ENCODE data around the gene POC1A. TPM values are rescaled to one million over a fixed set of nuclear protein-coding genes. Genes with fewer than 3 reads are reported as not detected.
"Not testable (repeated sequence)": the region's sequence is repeated elsewhere in the genome, so short reads cannot be mapped to it uniquely, and the experiment has no call there.

Gene POC1A
- total RNA-seq, 1 donor from 2014 or later: 3.7 TPM

GRCh38 chr3:52172262-52172757, 18.1 kb upstream of the POC1A start:
- peaks cover 1% of the 10 kb centered on the region for H3K9me3 Mint-ChIP-seq (ENCODE audit: unreplicated experiment)

DNA sequence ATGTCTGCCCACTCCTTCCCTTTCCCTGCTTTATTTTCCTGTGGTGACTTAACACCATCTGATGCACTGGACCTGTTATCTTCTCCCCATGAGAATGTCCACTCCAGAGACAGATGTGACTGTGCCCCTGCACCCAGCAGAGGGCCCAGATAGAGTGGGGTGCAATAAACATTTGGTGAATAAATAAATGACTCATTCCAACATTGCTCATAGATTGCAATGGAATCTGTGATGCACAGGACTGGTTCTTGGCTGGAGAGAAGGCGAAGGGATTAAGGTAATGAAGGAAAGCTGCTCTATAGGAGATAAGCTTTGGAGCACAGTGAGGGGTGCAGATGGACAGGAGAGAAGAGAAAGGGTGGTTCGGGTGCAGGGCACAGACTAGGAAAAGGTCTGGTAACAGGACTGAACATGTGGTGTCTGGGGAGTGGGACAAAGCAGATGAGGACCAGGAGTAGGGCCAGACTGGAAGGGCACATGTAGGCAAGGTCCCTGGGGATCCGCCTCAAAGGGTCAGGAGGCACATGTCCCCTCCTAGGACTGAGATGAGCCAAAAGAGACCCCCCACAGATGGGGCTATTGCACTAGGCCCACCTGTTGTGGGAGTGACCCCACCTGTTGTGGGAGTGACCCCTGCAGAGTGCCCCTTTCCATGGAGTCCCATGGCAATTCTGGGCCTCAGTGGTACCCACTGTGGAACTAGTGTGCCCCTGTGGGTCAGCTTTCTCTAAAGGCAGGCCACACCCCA, 17.5 kb upstream of the POC1A start:
- TF ChIP-seq EZH2 (IDR thresholded peaks at IDR 0.05; ENCODE audit: insufficient read depth, low read length): no peak
- TF ChIP-seq, protein P1, sequence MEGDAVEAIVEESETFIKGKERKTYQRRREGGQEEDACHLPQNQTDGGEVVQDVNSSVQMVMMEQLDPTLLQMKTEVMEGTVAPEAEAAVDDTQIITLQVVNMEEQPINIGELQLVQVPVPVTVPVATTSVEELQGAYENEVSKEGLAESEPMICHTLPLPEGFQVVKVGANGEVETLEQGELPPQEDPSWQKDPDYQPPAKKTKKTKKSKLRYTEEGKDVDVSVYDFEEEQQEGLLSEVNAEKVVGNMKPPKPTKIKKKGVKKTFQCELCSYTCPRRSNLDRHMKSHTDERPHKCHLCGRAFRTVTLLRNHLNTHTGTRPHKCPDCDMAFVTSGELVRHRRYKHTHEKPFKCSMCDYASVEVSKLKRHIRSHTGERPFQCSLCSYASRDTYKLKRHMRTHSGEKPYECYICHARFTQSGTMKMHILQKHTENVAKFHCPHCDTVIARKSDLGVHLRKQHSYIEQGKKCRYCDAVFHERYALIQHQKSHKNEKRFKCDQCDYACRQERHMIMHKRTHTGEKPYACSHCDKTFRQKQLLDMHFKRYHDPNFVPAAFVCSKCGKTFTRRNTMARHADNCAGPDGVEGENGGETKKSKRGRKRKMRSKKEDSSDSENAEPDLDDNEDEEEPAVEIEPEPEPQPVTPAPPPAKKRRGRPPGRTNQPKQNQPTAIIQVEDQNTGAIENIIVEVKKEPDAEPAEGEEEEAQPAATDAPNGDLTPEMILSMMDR (IDR thresholded peaks at IDR 0.05; ENCODE audit: insufficient read depth, low read depth, low read length): peak; percentile 18
- Histone ChIP-seq H3K79me2 (ENCODE audit: insufficient read depth, low read length) (no peaks in the 10 kb centered on the region), H3K9ac (ENCODE audit: low read length) (no peak overlapping the region), H4K20me1 (ENCODE audit: insufficient read depth, low read length) (no peaks in the 10 kb centered on the region), H3K27me3 (ENCODE audit: insufficient read depth, low read length) (no peaks in the 10 kb centered on the region), H3K36me3 (ENCODE audit: insufficient read depth, low read length) (no peaks in the 10 kb centered on the region), H3K4me2 (ENCODE audit: low read length) (no peak overlapping the region), H2AFZ (ENCODE audit: low read depth, low read length) (no peak overlapping the region), H3K4me1 (ENCODE audit: insufficient read depth, low read length) (peaks cover 6% of the 10 kb centered on the region), H3K4me3 (ENCODE audit: insufficient read depth, low read depth, low read length) (no peak overlapping the region), H3K27ac (ENCODE audit: low read depth, low read length) (no peak overlapping the region), H3K9me3 (ENCODE audit: insufficient read depth, low read depth, low read length) (no peaks in the 10 kb centered on the region)
- Mint-ChIP-seq H3K27ac (ENCODE audit: unreplicated experiment) (peak overlapping the region; percentile 6), H3K4me1 (ENCODE audit: low read depth, unreplicated experiment) (peaks cover 2% of the 10 kb centered on the region), H3K27me3 (ENCODE audit: low read depth, unreplicated experiment) (peaks cover 21% of the 10 kb centered on the region), H3K36me3 (ENCODE audit: low read depth, unreplicated experiment) (peaks cover 2% of the 10 kb centered on the region), H3K4me3 (ENCODE audit: unreplicated experiment) (no peak overlapping the region), H3K9me3 (ENCODE audit: unreplicated experiment) (peaks cover 1% of the 10 kb centered on the region)
- DNase-seq (ENCODE audit: low read depth): peak; percentile 36
- no peak for FAIRE-seq

More at GRCh38 chr3:52172262-52172757, 18.1 kb upstream of the POC1A start:
- no peak overlapping the region for H2AFZ ChIP-seq (ENCODE audit: low read depth, low read length)
- DNase-seq (ENCODE audit: low read depth) (no peak), FAIRE-seq (no peak)
- H3K4me2 ChIP-seq (ENCODE audit: low read length): no peak overlapping the region
- no peaks in the 10 kb centered on the region for H3K79me2 ChIP-seq (ENCODE audit: insufficient read depth, low read length)
- no peak overlapping the region for H3K4me3 ChIP-seq (ENCODE audit: insufficient read depth, low read depth, low read length)
- H3K4me1 Mint-ChIP-seq (ENCODE audit: low read depth, unreplicated experiment): peaks cover 2% of the 10 kb centered on the region
- no peaks in the 10 kb centered on the region for H3K9me3 ChIP-seq (ENCODE audit: insufficient read depth, low read depth, low read length)
- H3K9ac ChIP-seq (ENCODE audit: low read length): no peak overlapping the region
- H4K20me1 ChIP-seq (ENCODE audit: insufficient read depth, low read length): no peaks in the 10 kb centered on the region
- peaks cover 6% of the 10 kb centered on the region for H3K4me1 ChIP-seq (ENCODE audit: insufficient read depth, low read length)
- H3K27ac ChIP-seq (ENCODE audit: low read depth, low read length): no peak overlapping the region
- no peak overlapping the region for H3K4me3 Mint-ChIP-seq (ENCODE audit: unreplicated experiment)
- H3K27me3 ChIP-seq (ENCODE audit: insufficient read depth, low read length): no peaks in the 10 kb centered on the region
- H3K27me3 Mint-ChIP-seq (ENCODE audit: low read depth, unreplicated experiment): peaks cover 21% of the 10 kb centered on the region
- peaks cover 2% of the 10 kb centered on the region for H3K36me3 Mint-ChIP-seq (ENCODE audit: low read depth, unreplicated experiment)
- no peaks in the 10 kb centered on the region for H3K36me3 ChIP-seq (ENCODE audit: insufficient read depth, low read length)
- TF ChIP-seq, protein P1 (IDR thresholded peaks at IDR 0.05; ENCODE audit: insufficient read depth, low read depth, low read length): no peak
- TF ChIP-seq EZH2 (IDR thresholded peaks at IDR 0.05; ENCODE audit: insufficient read depth, low read length): no peak
- H3K27ac Mint-ChIP-seq (ENCODE audit: unreplicated experiment): no peak overlapping the region

- H3K4me1 ChIP-seq (ENCODE audit: insufficient read depth, low read length); H3K79me2 ChIP-seq (ENCODE audit: insufficient read depth, low read length); H3K4me3 Mint-ChIP-seq (ENCODE audit: unreplicated experiment); H3K4me1 Mint-ChIP-seq (ENCODE audit: low read depth, unreplicated experiment); H2AFZ ChIP-seq (ENCODE audit: low read depth, low read length); FAIRE-seq; H3K27me3 ChIP-seq (ENCODE audit: insufficient read depth, low read length); H3K27ac Mint-ChIP-seq (ENCODE audit: unreplicated experiment); DNase-seq (ENCODE audit: low read depth); H3K9me3 ChIP-seq (ENCODE audit: insufficient read depth, low read depth, low read length); H3K36me3 ChIP-seq (ENCODE audit: insufficient read depth, low read length); H3K4me2 ChIP-seq (ENCODE audit: low read length); H3K9me3 Mint-ChIP-seq (ENCODE audit: unreplicated experiment); H3K4me3 ChIP-seq (ENCODE audit: insufficient read depth, low read depth, low read length); H3K27ac ChIP-seq (ENCODE audit: low read depth, low read length); H3K9ac ChIP-seq (ENCODE audit: low read length); H4K20me1 ChIP-seq (ENCODE audit: insufficient read depth, low read length); H3K36me3 Mint-ChIP-seq (ENCODE audit: low read depth, unreplicated experiment): not testable (repeated sequence)
- peaks cover 11% of the 10 kb centered on the region for H3K27me3 Mint-ChIP-seq (ENCODE audit: low read depth, unreplicated experiment)
These were observed 16.0 kb upstream of the POC1A start for GRCh38 chr3:52170217-52170616.
